Mesenteric fat pad (tissue), 1 donor: ENCODE measurements around the gene GID8. TPM values are rescaled to one million over a fixed set of nuclear protein-coding genes. Genes with fewer than 3 reads are reported as not detected.

Experiments used
- DNase-seq: peaks from one replicate; pipeline ENCODE4 v3.0.0-alpha.2; 2020; ENCODE audit warnings: low spot score
- long read RNA-seq: library from polyadenylated mRNA; unstranded; transcript quantifications from one replicate; pipeline ENCODE4 v2.0.0, GENCODE V29; 2020
- total RNA-seq: library from RNA; stranded (reverse); fragmentation: NEBNext Ultra II Directional; extraction: Animal tissue kit (Norgen Biotek cat#: 25700); gene quantifications from one replicate; pipeline ENCODE4 v1.2.1, GENCODE V29; 2021
- donor health status: DM: yes; HTN: yes; CAD: no.

GID8 gene
- 22.6 TPM for total RNA-seq
- long read RNA-seq, full-length matches to known transcripts = 64 of 79 reads
- long read RNA-seq, partial matches to known transcripts = 13 of 79 reads
- long read RNA-seq, other reads (novel, unspliced or antisense) = 2 of 79 reads

GRCh38 chr20:62938105-62938888 lies at the start of gene GID8:
Gene GID8, plus strand, starts transcription at chr20:62938147. Its CDS starts 3,356 bp downstream, at chr20:62941503.
- DNase-seq = no peak

DNA sequence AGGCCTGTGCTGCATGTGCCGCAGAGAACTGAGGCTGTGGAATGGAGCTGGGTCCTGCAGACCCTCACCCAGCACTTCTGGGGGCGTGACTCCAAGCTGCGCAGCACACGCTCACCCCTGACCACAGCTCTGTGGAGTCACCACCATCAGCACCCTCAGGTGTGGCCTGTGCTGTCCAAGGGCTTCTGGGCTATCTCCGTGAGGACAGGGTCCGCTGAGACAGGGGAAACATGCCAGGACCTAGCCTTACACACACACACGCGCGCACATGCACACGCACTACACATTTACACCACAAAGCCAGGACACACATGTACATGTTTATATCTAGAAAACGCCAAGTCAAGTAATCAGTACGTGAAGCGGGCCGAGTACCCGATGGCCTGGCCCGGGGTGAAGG lies 49.5 kb upstream of the GID8 start:
- DNase-seq = no peak

GRCh38 chr20:62888910-62889309 lies 49.0 kb upstream of the GID8 start:
- no peak for DNase-seq

DNA sequence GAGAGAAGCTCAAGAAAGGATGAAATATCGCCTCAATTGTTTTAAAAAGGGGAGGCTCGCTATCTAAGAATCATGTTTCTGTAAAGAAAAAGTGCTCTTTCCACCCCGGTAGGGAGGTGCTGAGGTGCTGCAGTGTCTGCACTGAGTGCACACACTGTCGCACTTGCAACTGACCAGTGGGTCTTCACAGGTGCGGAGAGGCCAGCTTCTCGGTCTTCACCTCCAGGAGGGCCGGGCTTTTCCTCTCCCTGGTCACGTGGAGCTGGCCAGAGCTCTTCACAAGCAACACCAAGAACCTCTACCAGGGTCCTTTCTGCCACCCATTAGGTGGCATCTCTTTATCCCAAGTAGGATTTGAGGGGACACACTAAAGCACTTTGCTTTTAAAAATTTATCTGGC lies 48.5 kb upstream of the GID8 start:
- no peak for DNase-seq

DNA sequence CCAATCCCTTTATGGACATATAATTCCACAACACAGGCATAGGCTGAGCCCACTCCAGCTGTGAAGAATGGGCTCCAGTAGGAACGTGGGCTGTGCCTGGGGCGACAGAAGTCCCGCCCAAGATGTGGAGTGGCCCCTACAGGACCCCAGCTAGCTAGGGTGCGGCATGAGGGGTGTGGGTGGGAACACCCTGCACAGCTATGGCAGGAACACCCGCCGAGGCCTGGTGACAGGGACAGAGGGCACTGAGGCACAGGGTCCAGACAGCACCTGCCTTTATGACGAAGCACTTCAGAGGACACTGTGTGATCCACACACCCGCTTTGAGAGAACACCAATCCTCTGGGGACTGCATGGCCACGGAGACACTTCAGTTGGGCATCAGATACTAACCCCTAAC lies 48.1 kb upstream of the GID8 start:
- no peak for DNase-seq

DNA sequence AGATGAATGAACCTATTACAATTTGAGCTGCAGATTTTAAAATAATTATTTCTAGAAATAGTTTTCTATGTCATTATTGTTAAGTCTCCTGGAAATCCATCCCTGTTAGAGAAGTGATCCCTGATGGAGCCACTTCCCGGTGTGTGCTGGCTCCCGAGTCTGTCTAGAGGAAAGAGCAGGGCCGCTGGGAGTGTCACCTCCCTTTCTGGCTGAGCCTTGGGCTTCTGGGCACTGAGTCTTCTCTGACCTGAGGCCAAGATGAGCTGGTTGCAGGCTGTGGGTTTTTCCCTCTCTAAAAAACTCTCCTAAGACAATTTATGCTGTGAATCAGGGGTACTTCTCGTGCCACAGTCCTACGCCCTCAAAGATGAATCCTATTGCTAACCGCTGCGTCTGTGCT lies 47.5 kb upstream of the GID8 start:
- DNase-seq = no peak

DNA sequence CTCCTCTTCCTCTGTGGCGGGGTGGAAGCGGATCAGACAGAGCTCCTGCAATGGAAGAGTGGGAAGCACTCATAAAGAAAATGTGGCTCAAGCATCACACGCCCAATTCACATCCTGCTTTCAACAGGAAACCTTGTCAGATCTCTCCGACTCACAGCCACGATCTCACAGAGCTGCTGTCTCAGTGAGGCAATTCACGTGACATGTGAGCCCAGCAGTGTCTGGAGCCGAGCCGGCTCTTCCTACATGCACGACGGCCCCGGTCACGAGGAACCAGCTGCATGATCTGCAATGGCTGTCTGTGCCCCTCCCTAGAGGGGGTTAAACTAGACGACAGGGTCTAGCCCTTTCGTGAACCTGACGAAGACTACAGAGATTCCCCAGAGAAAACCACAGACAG lies 46.8 kb upstream of the GID8 start:
- DNase-seq = no peak

- no peak for DNase-seq
Measured at GRCh38 chr20:62892348-62893304, 45.3 kb upstream of the GID8 start.

- DNase-seq = no peak
Measured at GRCh38 chr20:62893700-62894099, 44.2 kb upstream of the GID8 start.

DNA sequence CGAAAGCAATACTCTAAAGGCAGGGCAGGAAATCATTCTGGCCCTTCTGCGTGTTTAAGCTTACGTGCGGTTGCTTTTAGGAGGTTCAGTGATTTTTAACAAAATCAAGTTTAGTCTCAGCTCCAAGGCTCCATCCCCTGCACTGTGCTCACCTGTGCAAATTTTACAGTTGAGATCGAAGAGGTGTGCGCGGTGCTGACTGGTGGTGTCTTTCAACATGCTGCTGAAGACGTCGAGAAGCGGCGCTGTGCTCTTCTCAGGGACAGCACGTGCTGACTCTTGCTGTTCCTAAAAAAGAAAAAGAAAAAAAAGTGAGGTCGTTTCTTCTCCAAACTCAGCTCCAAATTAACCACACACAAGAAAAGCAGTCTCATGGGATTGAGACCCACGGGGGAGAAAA lies 43.7 kb upstream of the GID8 start:
- DNase-seq = no peak

DNA sequence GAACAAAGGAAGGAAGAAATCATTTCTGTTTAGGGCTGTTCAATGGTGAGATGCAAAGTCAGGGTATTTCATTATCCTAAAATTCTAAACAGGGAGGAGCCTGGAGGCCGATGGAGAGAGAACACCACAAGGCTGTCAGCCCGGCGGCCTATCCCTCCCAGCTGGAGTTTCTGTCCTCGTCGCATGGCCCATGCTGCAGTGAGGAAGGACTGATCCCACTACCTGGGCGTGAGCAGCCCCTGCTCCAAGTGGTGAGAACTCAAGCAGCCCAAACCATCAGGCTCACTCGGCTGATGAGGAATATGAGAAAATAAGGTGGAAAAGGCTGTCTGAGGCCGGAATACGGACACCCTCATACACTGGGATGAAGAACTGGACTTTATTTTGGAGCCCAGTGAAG lies 42.4 kb upstream of the GID8 start:
- DNase-seq = no peak

DNA sequence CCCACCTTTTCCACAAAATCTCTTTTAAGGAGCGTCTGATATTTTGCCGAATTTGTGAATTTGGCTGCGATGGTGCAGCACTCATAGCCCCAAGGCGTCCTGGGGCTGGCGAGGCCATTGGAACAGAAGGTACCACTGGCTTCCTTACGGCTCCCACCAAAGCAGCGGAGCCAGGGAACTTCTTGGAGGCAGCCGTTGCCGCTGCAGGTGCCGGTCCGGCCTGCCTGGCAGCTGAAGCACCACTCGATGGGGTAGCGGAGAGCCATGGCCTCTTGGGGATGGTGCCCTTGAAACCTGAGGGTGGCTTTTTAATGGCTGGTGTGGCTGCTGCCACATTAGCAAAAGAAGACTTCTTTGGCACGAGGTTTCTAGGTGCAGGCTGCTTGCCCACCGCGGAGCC lies 41.4 kb upstream of the GID8 start:
- DNase-seq = no peak

DNA sequence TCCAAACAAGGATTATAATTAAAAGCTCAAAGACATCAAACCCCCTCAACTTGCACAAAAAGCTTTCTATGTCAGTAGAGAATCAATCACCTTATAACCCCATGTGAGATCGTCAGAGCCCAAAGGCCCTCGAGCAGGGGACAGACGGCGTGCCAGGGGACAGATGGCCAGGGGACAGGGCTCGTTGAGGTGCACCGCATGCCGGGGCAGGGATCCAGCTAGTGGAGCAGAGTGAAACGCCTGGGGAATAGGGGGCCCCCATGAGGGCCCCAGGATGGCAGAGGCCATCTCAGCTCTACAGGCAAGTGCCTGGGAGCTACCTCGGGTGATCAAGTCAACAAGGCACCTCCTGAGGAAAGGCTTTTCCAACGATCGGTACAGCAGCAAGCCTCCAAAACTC lies 40.3 kb upstream of the GID8 start:
- no peak for DNase-seq

DNA sequence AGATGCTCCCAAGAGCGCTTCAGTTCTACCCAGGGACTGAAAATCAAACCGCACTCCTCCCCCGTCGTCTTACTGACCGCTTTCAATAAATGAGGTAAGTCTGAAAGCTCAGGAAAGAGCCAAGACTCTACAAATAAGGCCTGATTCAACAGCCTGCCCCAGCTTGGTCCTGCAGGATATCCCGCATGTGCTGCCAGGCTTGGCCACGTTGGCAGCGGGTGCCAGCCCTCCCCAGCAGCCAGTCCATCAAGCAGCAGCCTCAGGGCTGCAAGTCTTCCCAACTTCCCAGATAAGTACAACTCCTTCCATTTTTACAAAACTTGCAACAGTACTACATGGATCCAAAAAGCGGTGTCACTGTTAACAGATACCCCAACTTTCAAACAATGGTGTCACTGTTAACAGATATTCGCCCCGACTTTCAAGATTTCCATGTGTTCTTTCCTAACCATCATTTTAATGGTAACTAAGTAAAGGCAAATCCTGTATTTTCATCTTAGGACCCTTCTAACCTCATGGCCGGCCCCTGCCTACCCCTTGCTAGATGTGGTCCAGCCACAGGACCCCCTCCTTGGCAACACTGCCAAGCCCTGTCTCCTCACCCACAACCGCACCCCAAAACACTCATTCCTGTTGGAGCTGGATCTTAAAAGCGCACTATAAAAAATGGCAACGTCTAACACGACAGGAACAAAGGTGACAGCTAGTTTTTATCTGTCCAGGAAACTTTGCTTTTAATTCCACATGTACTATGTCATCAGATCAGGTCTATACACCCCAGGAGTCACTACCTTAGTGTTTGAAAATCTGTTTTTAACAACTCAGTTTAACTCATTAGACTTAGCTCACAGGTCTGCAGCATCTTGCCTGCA lies 39.6 kb upstream of the GID8 start:
- no peak for DNase-seq

DNA sequence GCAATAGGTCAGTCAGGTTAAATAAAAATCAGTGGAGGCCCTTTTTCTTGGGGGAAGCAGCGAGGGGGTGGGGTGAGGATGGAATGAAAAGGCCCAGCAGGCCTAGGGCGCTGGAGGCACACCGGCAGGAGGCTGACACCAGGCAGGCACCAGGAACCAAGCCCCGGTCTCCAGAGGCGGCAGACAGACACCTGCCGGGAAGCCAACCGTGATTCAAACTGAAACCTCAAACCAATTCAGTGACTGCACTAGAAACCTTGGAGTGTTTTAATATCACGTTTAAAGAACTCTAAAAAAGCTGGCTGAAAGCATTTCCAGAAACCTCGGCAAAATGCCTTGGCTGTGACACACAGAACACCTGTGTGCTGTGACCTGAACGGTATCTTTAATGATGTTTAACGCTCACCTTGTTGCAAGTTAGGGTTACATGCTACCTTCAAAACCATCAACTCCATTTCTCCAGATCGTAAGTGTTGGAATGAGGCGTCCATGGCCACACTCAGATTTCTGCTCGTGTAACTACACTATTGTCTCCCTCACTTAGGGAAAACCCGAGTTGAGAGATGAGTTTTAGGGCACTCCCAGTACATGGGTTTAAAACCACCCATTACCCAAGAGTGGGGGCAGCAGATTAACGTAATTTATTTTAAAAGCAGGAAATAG lies 38.8 kb upstream of the GID8 start:
- no peak for DNase-seq

DNA sequence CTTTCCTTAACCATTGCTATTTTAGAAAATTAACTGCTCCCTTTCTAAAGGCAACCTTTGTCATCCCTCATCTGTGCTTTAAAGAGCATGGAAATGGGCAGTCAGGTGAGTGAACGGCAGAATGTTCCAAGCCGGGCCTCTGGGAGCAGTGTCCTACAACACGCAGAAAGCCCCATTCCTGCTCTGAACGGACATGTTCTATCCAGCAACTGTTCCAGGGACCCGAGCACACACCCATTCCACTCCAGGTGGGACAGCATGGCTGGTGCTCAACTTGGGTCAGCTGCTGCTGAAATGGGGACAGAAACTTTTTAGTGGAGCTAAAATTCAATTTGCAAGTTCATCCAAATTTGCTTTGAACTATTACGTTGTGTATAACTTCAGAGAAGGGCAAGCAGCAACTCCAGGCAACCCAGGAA lies 38.3 kb upstream of the GID8 start:
- DNase-seq = no peak

DNA sequence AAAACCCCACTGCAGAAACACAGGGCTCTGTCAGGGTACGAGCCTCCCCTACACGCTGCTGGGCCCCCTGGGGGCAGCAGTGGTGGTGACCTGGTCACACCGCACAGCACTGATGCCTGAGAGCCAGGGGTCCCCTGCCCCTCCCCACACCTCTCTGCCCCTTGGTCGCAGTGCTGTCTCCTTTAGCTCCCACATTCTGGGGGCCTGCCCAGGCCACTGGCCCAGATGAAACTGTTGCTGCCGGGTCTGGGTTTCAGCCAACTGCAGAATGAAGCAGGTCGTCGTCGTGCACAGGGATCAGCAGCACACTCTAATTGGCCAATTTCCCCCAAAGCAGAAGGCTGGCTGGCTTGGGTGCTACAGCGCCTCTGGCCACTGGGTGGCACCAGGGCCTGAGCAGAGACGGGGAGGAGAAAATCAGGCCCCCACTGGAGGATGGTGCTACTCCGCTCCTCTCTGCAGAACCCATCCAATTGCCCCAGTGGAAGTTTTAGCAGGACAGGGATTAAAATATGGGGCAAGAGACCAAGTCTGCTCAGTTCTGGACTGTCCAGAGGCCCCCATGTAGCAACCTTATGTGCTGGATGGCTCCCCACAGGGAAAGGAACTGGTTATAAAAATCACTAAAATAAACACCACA lies 37.8 kb upstream of the GID8 start:
- DNase-seq = no peak

DNA sequence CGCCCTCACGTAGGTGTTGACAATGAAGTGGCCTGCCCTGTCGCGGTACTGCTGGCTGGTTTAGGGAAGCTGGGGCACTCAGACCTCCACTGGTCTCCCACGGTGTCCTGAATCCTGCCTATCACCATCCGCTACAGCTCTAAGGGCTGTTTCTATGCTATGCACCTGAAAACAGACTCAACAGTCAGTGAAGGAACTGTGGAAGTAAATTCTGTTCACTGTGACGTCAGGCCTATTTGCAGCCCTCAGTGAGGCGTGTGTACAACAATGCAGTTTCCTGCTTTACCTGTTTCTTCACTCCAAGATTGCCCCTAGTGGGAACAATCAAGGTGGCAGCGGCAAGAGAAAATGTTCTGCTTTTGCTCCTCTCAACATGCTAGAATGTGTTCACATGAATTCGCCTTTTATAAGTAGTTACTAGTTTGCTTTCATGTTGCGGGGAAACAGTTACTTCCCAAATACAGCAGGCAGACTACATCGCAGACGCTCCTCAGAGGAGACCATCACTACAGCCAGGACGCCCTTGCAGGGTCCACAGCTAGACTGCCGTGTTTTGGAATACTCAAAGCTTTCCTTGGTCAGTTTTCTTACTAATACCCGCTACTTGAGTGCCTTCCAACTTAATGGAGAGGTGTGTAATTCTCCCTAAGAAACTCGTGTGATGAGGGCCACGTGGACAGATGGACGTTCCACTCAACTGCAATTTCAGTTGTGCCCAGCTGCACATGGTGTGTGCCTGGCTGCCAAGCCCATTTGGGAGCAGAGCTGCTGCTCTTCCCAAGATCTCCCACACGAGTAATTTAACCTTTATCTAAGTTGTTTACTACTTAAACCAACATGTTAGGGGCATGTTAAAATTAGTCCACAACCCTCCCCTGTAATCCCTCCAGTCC lies 37.0 kb upstream of the GID8 start:
- no peak for DNase-seq

- DNase-seq = no peak
Measured at GRCh38 chr20:62901891-62902290, 36.1 kb upstream of the GID8 start.
